ENCODE data around the gene MS4A5. TPM values are rescaled to one million over a fixed set of nuclear protein-coding genes. Genes with fewer than 3 reads are reported as not detected.

Gene MS4A5
- total and polyA plus RNA-seq, 2 donors (not counting 3 experiments of a cell fraction or from before 2014, with no cell fraction given), result not detected

DNA sequence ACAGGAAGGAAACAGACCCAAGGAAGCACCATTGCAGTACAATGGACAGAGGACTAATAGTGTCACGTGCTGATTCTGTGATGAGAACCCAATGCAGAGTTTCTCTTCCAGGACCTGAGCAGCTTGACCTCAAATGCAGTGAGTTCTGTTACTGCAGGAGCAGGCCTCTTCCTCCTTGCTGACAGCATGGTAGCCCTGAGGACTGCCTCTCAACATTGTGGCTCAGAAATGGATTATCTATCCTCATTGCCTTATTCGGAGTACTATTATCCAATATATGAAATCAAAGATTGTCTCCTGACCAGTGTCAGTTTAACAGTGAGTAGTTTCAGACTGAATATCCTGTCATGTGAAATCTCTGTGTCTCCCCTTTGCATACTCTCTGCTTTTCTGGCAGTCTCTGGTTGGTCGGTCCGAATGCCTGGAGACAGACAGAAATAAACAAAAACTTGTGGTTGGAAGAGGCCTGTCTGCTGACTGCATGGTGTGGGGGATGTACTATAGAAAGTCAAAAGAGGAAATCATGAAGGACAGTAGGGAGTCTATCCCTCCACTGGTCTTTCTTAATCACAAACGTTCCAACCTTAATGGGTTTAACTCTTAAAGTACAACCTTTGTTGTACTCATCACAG, 40.0 kb upstream of the MS4A5 start:
- Histone ChIP-seq H3K79me2 (ENCODE audit: control insufficient read depth, insufficient read depth, low read length) (no peaks in the 10 kb centered on the region), H3K9me3 (replicated peaks; ENCODE audit: control insufficient read depth, insufficient read depth, low read length) (no peaks in the 10 kb centered on the region), H3K4me3 (replicated peaks in 1 of 3; ENCODE audit: insufficient read depth in 1 of 3, low read depth in 1 of 3, low read length in 3 of 3) (no peak overlapping the region), H4K20me1 (replicated peaks; ENCODE audit: control insufficient read depth, extremely low read depth, insufficient read depth, low read length) (no peaks in the 10 kb centered on the region), H3K9me1 (replicated peaks; ENCODE audit: control insufficient read depth, extremely low read depth, insufficient read depth, low read length) (no peaks in the 10 kb centered on the region), H3K4me2 (ENCODE audit: insufficient read depth, low read length) (no peak overlapping the region), H3K4me1 (ENCODE audit: control insufficient read depth, extremely low read depth, insufficient read depth, low read length) (no peaks in the 10 kb centered on the region), H3K27me3 (ENCODE audit: control insufficient read depth in 2 of 2, insufficient read depth in 2 of 2, low read length in 2 of 2) (no peaks in the 10 kb centered on the region), H3K27ac (ENCODE audit: insufficient read depth, low read depth, low read length) (no peak overlapping the region), H3K36me3 (ENCODE audit: control insufficient read depth in 2 of 2, extremely low read depth in 1 of 2, insufficient read depth in 2 of 2, low read length in 2 of 2) (no peaks in the 10 kb centered on the region), H3K9ac (replicated peaks; ENCODE audit: extremely low read depth, insufficient read depth, low read length) (no peak overlapping the region), H2AFZ (ENCODE audit: low read depth, low read length) (no peak overlapping the region)
- dilution Hi-C loops (cut with MboI; ENCODE audit: extremely low pct_ligation_motif_present, low sequenced_read_pairs) (no loop called here), intact Hi-C loops (cut with micrococcal nuclease) (no loop called here)
- ChIA-PET CTCF (no interaction called here), POLR2A (no interaction called here)
- BruUV-seq (replicated peaks), result no TSS peak
- TF ChIP-seq CTCF (IDR thresholded peaks at IDR 0.05; ENCODE audit: extremely low read depth in 1 of 2, insufficient read depth in 1 of 2, low read depth in 1 of 2, low read length in 2 of 2), result no peak
- DNase-seq (ENCODE audit: low read depth, low spot score) (no peak), FAIRE-seq (no peak)

GRCh38 chr11:60390419-60390818, 39.0 kb upstream of the MS4A5 start:
- intact Hi-C loops (cut with micrococcal nuclease), result no loop called here
- Histone ChIP-seq H3K36me3 (ENCODE audit: control insufficient read depth in 2 of 2, extremely low read depth in 1 of 2, insufficient read depth in 2 of 2, low read length in 2 of 2) (no peaks in the 10 kb centered on the region), H4K20me1 (replicated peaks; ENCODE audit: control insufficient read depth, extremely low read depth, insufficient read depth, low read length) (no peaks in the 10 kb centered on the region), H3K9me1 (replicated peaks; ENCODE audit: control insufficient read depth, extremely low read depth, insufficient read depth, low read length) (no peaks in the 10 kb centered on the region), H3K4me2 (ENCODE audit: insufficient read depth, low read length) (no peak overlapping the region), H3K4me3 (replicated peaks in 1 of 3; ENCODE audit: insufficient read depth in 1 of 3, low read depth in 1 of 3, low read length in 3 of 3) (no peak overlapping the region), H2AFZ (ENCODE audit: low read depth, low read length) (no peak overlapping the region), H3K9me3 (replicated peaks; ENCODE audit: control insufficient read depth, insufficient read depth, low read length) (no peaks in the 10 kb centered on the region), H3K27ac (ENCODE audit: insufficient read depth, low read depth, low read length) (no peak overlapping the region), H3K9ac (replicated peaks; ENCODE audit: extremely low read depth, insufficient read depth, low read length) (no peak overlapping the region), H3K27me3 (ENCODE audit: control insufficient read depth in 2 of 2, insufficient read depth in 2 of 2, low read length in 2 of 2) (no peaks in the 10 kb centered on the region), H3K79me2 (ENCODE audit: control insufficient read depth, insufficient read depth, low read length) (no peaks in the 10 kb centered on the region), H3K4me1 (ENCODE audit: control insufficient read depth, extremely low read depth, insufficient read depth, low read length) (no peaks in the 10 kb centered on the region)
- DNase-seq (ENCODE audit: low read depth, low spot score) (no peak), FAIRE-seq (no peak)
- CTCF ChIA-PET, result interaction anchor here (0.7 kb wide), 1 partner anchor 27 kb away, joined by 3 read pairs; no protein-coding TSS in a partner anchor
- TF ChIP-seq POLR2AphosphoS5 (IDR thresholded peaks at IDR 0.05; ENCODE audit: insufficient read depth, low read depth, low read length), result no peak
- no peak for TF ChIP-seq JUN (IDR thresholded peaks at IDR 0.05; ENCODE audit: borderline replicate concordance, insufficient read depth, insufficient read length, low read depth)
- TF ChIP-seq, protein P1, sequence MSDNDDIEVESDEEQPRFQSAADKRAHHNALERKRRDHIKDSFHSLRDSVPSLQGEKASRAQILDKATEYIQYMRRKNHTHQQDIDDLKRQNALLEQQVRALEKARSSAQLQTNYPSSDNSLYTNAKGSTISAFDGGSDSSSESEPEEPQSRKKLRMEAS (IDR thresholded peaks at IDR 0.05; ENCODE audit: insufficient read depth, insufficient read length), result no peak
- no peak for TF ChIP-seq MYC (IDR thresholded peaks at IDR 0.05; ENCODE audit: low read depth, low read length)
- TF ChIP-seq GATA2 (IDR thresholded peaks at IDR 0.05; ENCODE audit: insufficient read depth, insufficient read length, low read depth, low read length), result no peak
- TF ChIP-seq POLR2A (IDR thresholded peaks at IDR 0.05; ENCODE audit: low read depth, low read length), result no peak
- TF ChIP-seq CTCF (IDR thresholded peaks at IDR 0.05; ENCODE audit: extremely low read depth in 1 of 2, insufficient read depth in 1 of 2, low read depth in 1 of 2, low read length in 2 of 2), result no peak
- TF ChIP-seq FOS (IDR thresholded peaks at IDR 0.05; ENCODE audit: borderline replicate concordance, insufficient read depth, low read length), result no peak
- no peak for TF ChIP-seq EZH2 (IDR thresholded peaks at IDR 0.05; ENCODE audit: borderline replicate concordance, low read depth, low read length, severe bottlenecking)
- POLR2A ChIA-PET, result no interaction called here
- no TSS peak for BruUV-seq (replicated peaks)
- dilution Hi-C loops (cut with MboI; ENCODE audit: extremely low pct_ligation_motif_present, low sequenced_read_pairs), result no loop called here

Data from endothelial cell of umbilical vein (primary cell).